ENCODE measurements around the gene CCL21.
A peak's percentile ranks its signal among the peaks of the same experiment; 100 is the strongest.

Gene CCL21

GRCh38 chr9:34701769-34702736 is 7.9 kb downstream of the CCL21 start:
- peak; percentile 31 for DNase-seq

GRCh38 chr9:34701023-34701768 is 8.7 kb downstream of the CCL21 start:
- DNase-seq, result peak; percentile 64

- DNase-seq, result no peak
Observed at GRCh38 chr9:34694811-34695210, 15.1 kb downstream of the CCL21 start.

- DNase-seq, result no peak
Observed at GRCh38 chr9:34693560-34693959, 16.4 kb downstream of the CCL21 start.

- DNase-seq, result no peak
Observed at GRCh38 chr9:34691936-34692315, 18.0 kb downstream of the CCL21 start.

- no peak for DNase-seq
Observed at GRCh38 chr9:34690983-34691935, 18.7 kb downstream of the CCL21 start, which contains the start of gene CCL19. Gene CCL19 (minus strand): TSS chr9:34691276. CDS start chr9:34691139, 137 bp downstream.

- no peak for DNase-seq
Observed at GRCh38 chr9:34689512-34689911, 20.4 kb downstream of the CCL21 start.

GRCh38 chr9:34689116-34689470 is 20.8 kb downstream of the CCL21 start:
- no peak for DNase-seq

- DNase-seq, result no peak
Observed at GRCh38 chr9:34688329-34689115, 21.4 kb downstream of the CCL21 start.

GRCh38 chr9:34687276-34688030 is 22.5 kb downstream of the CCL21 start:
- DNase-seq, result no peak

GRCh38 chr9:34686732-34687131 is 23.2 kb downstream of the CCL21 start:
- no peak for DNase-seq

GRCh38 chr9:34686231-34686630 is 23.7 kb downstream of the CCL21 start:
- no peak for DNase-seq

GRCh38 chr9:34685591-34685990 is 24.3 kb downstream of the CCL21 start:
- no peak for DNase-seq

GRCh38 chr9:34684816-34685215 is 25.1 kb downstream of the CCL21 start:
- DNase-seq, result no peak

GRCh38 chr9:34684145-34684544 is 25.8 kb downstream of the CCL21 start:
- DNase-seq, result no peak

- DNase-seq, result no peak
Observed at GRCh38 chr9:34675869-34676268, 34.1 kb downstream of the CCL21 start.

GRCh38 chr9:34675048-34675714 is 34.8 kb downstream of the CCL21 start:
- no peak for DNase-seq

- no peak for DNase-seq
Observed at GRCh38 chr9:34674440-34674839, 35.5 kb downstream of the CCL21 start.

GRCh38 chr9:34671307-34671706 is 38.6 kb downstream of the CCL21 start:
- no peak for DNase-seq

GRCh38 chr9:34669809-34670562 is 40.0 kb downstream of the CCL21 start:
- no peak for DNase-seq

All from NCI-H2227 treated with DMSO at 0.1 percent for 48 hours (cell line).